ENCODE measurements around the gene MUCL1. TPM values are rescaled to one million over a fixed set of nuclear protein-coding genes. Genes with fewer than 3 reads are reported as not detected.

The MUCL1 gene
- total and polyA plus RNA-seq, 2 of the 13 experiments (the other 11 are each of a cell fraction or from before 2014, with no cell fraction given) = not detected

DNA sequence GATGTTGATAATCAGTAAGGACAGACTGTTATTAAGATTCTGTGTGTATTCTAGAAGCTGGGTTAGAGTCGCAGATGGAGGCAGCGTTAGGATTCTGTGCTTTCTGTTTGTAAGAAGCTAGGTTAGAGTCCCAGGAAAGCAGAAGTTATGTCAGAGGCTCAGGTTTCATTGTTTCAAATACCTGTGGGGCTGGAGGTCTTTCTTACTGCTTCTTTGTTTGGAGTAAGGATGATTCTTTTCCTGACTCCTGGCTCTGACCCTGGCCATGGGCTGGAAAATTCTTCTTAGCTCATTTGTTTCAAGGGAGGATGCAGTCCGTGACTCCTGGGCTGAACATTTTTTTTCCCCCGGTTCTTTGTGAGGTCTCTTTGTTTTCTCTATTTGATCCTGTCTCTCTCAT lies 5.2 kb downstream of the MUCL1 start (continued):
- TF ChIP-seq ZNF607 (CRISPR knock-in tag; IDR thresholded peaks at IDR 0.05; ENCODE audit: borderline replicate concordance) = no peak
- TF ChIP-seq CBX1 (IDR thresholded peaks at IDR 0.05; ENCODE audit: low read depth) = no peak
- no peak for TF ChIP-seq ZNF577 (CRISPR knock-in tag; IDR thresholded peaks at IDR 0.05; ENCODE audit: borderline replicate concordance, low read depth)
- TF ChIP-seq ZUFSP (CRISPR knock-in tag; IDR thresholded peaks at IDR 0.05; ENCODE audit: borderline replicate concordance) = no peak

DNA sequence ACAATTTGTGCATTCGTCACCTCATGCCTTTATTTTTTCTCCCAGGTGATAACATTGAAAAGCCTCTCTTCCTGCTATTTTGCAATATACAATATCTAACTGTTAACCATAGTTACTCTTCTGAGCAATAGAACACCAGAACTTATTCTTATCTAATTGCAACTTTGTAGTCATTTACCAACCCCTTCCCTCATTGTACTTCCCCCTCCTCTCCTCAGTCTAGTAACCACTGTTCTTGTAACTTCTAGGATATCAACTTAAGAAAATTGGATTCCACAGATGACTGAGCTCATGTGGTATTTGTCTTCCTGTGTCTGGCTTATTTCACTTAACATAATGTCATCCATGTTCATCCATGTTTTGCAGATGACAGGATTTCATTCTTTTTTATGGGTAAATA lies 7.6 kb downstream of the MUCL1 start:
- intact Hi-C loops (cut with micrococcal nuclease; ENCODE audit: unreplicated experiment) (no loop called here), in situ Hi-C loops (cut with HindIII; ENCODE audit: extremely low pct_ligation_motif_present, low pct_unique_long_range_greater_than_20kb) (no loop called here)
- no peak overlapping the region for H3K4me3 ChIP-seq (replicated peaks in 1 of 3; ENCODE audit: insufficient read depth in 1 of 3, low read depth in 2 of 3, low read length in 3 of 3)
- no peak for ATAC-seq
- BruUV-seq (replicated peaks) = no TSS peak
- no peak overlapping the region for H3K9ac ChIP-seq (ENCODE audit: insufficient read depth, low read depth, low read length)
- H3K27me3 ChIP-seq (ENCODE audit: control insufficient read depth in 1 of 2, insufficient read depth in 2 of 2, low read length in 2 of 2) = peaks cover 0 to 3% of the 10 kb centered on the region in 2 experiments; a peak in 1 of 5 replicates
- no peak overlapping the region for H2AFZ ChIP-seq (ENCODE audit: low read length)
- no peak for FAIRE-seq
- no peak for DNase-seq (ENCODE audit: low spot score)
- no peaks in the 10 kb centered on the region for H3K79me2 ChIP-seq (ENCODE audit: insufficient read depth, low read length)
- no peaks in the 10 kb centered on the region for H3K36me3 ChIP-seq (replicated peaks in 1 of 2; ENCODE audit: control insufficient read depth in 1 of 2, insufficient read depth in 2 of 2, low read length in 2 of 2)
- CTCF ChIA-PET (ENCODE audit: low intra/inter-chr PET ratio, low total read pairs) = no interaction called here
- no peak overlapping the region for H3K27ac ChIP-seq (ENCODE audit: extremely low read length, insufficient read depth, low read length)
- no peaks in the 10 kb centered on the region for H3K4me1 ChIP-seq (ENCODE audit: insufficient read depth, low read length)
- H3K4me2 ChIP-seq (ENCODE audit: low read depth, low read length) = no peak overlapping the region
- POLR2A ChIA-PET = no interaction called here
- H3K9me3 ChIP-seq (ENCODE audit: low read length) = no peaks in the 10 kb centered on the region
- H4K20me1 ChIP-seq (ENCODE audit: insufficient read depth, low read length) = no peaks in the 10 kb centered on the region
- 3% methylated on average over 1 of the region's 1 CpG for WGBS (ENCODE audit: low lambda C conversion rate)
- TF ChIP-seq NONO (IDR thresholded peaks at IDR 0.05) = no peak
- TF ChIP-seq NONO (CRISPR knock-in tag; conservative IDR thresholded peaks at IDR 0.05) = no peak
- TF ChIP-seq KAT2B (IDR thresholded peaks at IDR 0.05; ENCODE audit: borderline replicate concordance, low read depth, low read length) = no peak
- no peak for TF ChIP-seq ZNF24 (IDR thresholded peaks at IDR 0.05)
- TF ChIP-seq SMARCC2 (IDR thresholded peaks at IDR 0.05) = no peak
- TF ChIP-seq, protein P1, sequence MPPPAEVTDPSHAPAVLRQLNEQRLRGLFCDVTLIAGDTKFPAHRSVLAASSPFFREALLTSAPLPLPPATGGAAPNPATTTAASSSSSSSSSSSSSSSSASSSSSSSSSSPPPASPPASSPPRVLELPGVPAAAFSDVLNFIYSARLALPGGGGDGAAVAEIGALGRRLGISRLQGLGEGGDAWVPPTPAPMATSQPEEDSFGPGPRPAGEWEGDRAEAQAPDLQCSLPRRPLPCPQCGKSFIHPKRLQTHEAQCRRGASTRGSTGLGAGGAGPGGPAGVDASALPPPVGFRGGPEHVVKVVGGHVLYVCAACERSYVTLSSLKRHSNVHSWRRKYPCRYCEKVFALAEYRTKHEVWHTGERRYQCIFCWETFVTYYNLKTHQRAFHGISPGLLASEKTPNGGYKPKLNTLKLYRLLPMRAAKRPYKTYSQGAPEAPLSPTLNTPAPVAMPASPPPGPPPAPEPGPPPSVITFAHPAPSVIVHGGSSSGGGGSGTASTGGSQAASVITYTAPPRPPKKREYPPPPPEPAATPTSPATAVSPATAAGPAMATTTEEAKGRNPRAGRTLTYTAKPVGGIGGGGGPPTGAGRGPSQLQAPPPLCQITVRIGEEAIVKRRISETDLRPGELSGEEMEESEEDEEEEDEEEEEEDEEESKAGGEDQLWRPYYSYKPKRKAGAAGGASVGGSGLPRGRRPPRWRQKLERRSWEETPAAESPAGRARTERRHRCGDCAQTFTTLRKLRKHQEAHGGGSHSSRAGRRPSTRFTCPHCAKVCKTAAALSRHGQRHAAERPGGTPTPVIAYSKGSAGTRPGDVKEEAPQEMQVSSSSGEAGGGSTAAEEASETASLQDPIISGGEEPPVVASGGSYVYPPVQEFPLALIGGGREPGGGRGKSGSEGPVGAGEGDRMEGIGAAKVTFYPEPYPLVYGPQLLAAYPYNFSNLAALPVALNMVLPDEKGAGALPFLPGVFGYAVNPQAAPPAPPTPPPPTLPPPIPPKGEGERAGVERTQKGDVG (CRISPR knock-in tag; IDR thresholded peaks at IDR 0.05; ENCODE audit: borderline replicate concordance) = no peak
- TF ChIP-seq ZNF451 (CRISPR knock-in tag; IDR thresholded peaks at IDR 0.05) = no peak

All from HepG2 (cell line).